HG02610 (cell line): ENCODE data around the gene CTNNAL1.
A peak's percentile ranks its signal among the peaks of the same experiment; 100 is the strongest.
"Not testable (repeated sequence)": the region's sequence is repeated elsewhere in the genome, so short reads cannot be mapped to it uniquely, and the experiment has no call there.

Experiments used
- ATAC-seq: cut with Tn5 transposase; IDR thresholded peaks from one replicate; pipeline ENCODE4 v1.9.1; 2021; ENCODE audit warnings: mild to moderate bottlenecking, moderate library complexity; ENCODE audit not compliant: unreplicated experiment

The CTNNAL1 gene, protein sequence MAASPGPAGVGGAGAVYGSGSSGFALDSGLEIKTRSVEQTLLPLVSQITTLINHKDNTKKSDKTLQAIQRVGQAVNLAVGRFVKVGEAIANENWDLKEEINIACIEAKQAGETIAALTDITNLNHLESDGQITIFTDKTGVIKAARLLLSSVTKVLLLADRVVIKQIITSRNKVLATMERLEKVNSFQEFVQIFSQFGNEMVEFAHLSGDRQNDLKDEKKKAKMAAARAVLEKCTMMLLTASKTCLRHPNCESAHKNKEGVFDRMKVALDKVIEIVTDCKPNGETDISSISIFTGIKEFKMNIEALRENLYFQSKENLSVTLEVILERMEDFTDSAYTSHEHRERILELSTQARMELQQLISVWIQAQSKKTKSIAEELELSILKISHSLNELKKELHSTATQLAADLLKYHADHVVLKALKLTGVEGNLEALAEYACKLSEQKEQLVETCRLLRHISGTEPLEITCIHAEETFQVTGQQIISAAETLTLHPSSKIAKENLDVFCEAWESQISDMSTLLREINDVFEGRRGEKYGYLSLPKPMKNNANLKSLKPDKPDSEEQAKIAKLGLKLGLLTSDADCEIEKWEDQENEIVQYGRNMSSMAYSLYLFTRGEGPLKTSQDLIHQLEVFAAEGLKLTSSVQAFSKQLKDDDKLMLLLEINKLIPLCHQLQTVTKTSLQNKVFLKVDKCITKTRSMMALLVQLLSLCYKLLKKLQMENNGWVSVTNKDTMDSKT

DNA sequence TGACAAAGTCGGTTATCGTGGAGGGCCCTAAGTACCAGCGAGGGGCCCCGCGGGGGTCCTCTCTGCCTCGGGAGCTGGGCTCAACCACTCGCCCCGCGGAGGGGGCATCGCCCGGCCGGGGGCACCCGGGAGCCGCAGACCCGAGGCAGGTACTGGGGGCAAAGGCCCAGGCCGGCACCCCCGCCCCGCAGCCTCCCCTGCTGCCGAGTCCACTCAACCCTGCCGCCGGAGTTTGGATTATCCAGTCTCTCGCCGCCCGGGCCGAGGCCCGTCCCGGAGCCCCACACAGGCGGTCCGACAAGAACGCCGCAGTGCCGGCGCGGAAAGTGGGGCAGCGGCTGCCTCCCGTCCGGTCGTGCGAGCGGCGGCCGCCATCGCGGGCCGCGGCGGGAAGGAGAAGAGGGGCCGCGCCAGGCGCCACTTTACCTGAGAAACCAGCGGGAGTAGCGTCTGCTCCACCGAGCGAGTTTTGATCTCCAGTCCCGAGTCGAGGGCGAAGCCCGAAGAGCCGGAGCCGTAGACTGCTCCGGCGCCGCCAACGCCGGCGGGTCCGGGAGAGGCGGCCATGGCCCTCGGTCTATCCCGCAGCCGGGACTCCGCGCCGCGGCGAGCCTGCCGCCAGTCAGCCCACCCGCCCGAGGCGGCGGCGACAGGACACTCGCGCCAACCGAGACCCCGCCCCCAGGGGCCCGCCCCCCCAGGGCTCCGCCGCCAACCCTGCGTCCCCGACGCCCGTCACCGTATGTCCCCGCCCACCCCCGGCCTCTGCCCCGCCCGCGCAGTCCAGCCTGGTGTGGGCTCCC, at the start of gene CTNNAL1:
Gene CTNNAL1, minus strand, starts transcription at position 624 of the 803 bp plus-strand sequence. Its CDS starts 57 bp downstream, at position 567.
- ATAC-seq = peak; percentile 67

DNA sequence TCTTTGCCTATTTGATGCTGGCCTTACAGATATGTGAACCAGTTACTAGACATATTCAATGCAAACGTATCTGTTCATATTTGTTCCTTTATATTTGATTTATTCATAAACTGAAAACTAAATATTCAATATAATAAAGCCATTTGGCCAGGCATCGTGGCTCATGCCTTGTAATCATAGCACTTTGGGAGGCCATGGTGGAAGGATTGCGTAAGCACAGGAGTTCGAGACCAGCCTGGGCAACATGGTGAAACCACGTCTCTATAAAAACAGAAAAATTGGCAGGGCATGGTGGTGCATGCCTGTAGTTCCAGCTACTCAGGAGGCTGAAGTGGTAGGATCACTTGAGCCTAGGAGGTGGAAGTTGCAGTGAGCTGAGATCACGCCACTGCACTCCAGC, 49.2 kb upstream of the CTNNAL1 start:
- no peak for ATAC-seq

DNA sequence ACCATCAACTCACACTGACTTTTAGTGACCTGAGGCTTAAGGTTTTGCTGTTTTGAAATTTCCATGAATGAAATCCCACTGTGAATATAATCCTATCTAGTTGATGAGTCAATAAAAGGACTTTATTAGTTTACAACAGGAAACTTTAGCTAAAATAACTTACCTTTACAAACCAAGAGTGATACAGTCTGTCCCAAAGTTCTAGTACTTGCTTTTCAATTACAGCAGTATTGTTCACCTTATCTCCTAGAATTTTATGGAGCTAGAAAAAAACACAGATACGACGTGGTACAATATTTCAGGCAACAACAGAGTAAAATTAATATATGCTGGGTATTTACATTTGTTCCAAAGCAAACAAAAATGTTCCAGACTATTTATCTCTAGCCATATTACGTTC, 46.9 kb upstream of the CTNNAL1 start:
- ATAC-seq = no peak

DNA sequence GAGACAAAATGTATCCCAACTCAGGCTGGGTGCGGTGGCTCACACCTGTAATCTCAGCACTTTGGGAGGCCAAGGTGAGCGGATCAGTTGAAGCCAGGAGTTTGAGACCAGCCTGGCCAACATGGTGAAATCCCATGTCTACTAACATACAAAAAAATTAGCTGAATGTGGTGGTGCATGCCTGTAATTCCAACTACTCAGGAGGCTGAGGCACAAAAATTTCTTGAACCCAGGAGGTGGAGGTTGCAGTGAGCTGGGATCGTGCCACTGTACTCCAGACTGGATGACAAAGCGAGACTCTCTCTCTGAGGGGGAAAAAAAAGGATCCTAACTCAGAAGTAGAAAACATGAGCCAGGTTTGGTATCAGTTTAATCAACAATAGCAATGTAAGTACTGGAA, 39.8 kb upstream of the CTNNAL1 start:
- not testable (repeated sequence) for ATAC-seq

DNA sequence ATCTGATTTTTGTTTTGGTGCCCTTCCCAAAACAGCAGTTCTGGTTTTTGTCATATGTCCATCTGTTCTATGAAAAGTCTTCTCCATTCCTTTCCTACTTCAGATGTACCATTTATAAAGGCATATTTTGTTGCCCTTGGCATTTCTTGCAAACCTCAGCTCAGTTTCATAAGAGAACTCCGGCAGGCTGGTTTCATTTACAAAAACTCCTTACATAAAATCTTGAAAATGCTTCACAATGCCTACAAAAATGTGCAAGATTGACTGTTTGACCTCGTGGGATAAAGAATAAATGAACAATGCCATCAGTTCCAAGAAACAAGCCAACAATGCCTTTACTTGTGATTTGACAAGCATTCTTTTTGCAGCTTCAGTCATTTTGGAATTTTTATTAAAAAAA, 39.1 kb upstream of the CTNNAL1 start:
- ATAC-seq = no peak

DNA sequence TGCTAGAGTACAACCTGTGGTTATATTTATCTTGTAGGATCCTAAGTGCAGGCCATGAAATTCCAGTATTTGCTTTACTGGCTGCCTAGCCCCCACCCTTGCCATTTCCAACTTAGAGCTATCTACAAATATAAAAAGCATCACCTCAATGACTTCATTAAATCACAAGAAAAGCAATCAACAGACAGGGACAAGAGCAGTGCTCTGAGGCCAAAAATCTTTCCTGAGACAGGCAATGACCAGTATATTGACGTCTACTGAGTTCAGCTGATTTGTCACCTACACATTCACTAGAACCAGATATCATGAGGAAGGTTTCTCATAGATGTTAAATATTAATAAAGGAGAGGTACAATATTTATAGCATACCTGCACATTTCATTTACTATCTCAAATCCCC, 38.4 kb upstream of the CTNNAL1 start:
- no peak for ATAC-seq

DNA sequence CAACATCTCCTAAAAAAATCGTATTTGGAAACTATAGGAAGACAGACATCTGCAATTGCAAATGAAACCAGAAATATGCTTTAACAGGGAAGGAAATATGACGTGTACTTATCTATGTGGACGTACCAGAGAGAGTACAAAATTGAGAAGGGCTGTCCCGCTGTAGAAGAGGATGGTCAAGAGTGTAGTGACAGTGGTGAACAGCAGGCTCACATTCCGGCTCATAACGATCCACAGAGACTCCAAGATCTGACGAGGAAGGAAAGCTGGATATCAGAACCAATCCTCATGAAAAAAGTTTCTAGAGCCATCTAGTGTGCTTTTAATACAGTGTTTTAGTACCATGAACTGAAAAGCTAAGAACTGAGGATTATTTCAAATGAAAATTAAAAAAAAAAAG, 37.1 kb upstream of the CTNNAL1 start:
- ATAC-seq = no peak

DNA sequence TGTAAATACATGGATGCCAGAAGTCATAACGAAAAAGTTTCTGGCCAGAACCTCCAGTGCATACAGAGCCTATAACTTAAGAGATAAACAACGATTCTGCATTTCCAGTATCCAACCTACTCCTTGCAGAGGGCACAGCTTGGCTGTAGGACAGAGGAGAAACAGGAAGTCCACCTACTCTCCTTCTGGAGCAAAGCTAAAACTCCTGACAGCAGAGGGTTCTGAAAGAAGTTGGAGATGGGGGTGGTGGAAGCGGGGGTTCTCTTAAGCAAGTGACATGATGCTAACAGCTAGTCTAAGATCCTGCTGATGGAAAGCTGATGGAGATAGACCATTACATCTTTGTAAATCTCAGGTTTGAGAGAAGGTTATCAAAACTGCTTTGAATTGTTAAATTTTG, 35.5 kb upstream of the CTNNAL1 start:
- ATAC-seq = no peak

DNA sequence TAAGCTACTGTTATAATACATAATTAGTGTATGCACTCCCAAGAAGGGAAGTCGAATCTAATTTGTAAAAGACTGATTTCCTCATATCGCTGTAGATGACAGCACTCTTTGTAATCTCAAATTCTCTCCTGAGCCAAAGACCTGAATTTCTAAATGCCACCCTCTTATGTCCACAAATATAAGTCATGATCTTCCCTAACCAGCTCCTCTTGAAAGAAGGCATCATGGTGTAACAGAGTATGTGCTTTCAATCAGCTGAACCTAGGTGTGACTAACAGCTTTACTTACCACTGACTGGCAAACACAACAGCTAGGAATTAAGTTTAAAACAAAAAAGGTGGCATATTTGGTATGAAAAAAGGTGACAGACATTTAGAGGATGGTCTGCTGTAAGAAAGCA, 34.0 kb upstream of the CTNNAL1 start:
- no peak for ATAC-seq

DNA sequence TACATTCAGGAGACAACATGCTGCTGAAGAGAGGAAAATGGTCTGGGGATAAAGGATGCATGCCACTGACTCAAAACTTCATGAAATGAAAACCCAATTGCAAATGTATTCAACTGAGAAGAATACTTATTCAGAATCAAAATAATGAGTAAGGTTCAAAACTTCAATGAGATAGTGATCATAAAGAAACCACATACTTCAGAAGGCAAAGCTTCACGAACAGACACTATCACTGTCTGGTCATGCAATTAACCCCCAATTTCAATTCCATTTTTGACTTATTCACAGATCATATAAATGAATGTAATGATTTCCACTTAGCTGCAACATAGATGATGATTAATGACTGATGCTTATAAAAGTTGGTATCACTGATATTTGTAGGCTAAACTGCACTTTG, 33.0 kb upstream of the CTNNAL1 start:
- ATAC-seq = no peak

DNA sequence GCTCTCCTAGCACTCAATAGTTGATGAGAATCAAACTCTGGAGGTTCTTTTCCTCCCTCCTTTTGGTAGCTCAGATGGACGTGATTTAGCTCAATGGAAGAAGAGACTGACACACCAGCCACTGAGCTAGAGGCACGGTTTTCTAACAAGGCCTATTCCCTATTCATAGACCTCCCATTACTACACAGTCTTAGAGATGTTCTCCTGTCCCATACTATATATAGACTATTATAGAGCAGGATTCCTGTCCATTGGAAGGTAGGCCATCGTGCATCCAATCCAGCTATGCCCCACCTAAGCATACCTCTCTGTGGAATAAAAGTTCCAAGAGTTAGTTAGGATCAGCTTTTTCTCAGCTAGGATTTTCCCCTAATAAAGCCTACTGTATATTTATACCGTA, 30.3 kb upstream of the CTNNAL1 start:
- no peak for ATAC-seq

DNA sequence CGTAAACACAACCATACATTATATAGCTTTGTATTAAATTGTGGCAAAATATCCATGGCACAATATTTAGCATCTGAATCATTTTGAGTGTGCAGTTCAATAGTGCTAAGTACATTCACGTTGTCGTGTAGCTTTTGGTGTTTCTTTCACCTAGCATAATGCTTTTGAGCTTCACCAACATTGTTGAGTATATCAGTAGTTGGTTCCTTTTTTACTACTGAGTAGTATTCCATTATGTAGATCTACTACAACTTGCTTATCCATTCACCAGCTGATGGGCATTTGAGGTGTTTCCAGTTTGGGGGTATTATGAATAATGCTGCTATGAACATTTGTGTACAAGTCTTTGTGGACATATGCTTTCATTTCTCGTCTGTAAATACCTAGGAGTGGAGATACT, 27.3 kb upstream of the CTNNAL1 start:
- ATAC-seq = no peak

DNA sequence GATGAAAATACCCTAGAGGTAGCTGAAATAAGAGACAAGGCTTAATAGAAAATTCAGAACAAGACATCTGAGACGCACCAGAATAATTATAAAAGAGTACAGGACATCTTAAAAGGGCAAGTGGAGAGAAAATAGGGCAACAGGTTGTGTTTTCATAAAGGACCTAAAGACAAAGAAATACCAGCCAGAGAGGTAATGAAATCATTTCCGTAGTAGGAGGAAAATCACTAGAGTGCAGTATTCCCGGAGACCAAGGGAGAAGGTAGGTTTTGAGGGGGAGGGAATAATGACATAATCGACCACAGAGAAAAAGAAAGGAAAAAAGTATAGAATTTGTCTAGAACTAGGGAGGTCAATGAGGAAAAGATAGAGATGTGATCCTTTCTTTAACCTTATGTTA, 26.2 kb upstream of the CTNNAL1 start:
- no peak for ATAC-seq

DNA sequence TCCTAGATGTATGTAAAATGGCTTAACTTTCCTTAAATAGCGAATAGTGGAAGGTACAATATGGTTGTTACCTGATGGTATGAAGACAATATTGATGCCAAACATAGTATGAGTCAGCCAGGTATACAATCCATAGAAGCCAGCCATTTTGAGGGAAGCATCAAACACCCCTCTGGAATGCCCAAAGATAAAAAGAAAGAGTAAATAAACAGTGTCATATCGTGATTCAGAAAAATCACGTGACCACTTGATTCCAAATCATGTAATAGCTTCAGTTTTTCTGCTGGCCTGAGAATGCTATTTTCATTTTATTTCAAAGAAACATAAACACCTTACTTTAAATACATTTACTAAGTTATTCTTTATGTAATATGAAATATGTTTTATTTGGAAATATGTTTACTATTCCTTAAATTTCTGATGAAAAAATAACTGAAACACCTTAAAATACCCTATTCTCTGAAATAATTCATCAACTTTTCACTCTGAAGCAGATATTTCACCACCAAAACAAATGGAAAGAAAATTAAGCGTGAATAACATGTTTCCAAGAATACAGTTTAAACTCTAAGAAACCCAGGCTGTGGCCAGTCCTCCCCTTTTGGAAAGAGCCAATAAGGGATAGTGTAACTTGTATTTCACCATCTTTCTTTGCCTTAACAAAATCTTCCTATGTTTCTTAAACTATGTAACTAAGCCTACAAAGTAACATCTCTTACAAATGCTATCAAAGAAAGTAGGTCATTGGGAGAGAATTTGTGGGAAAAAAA, 24.8 kb upstream of the CTNNAL1 start:
- no peak for ATAC-seq

DNA sequence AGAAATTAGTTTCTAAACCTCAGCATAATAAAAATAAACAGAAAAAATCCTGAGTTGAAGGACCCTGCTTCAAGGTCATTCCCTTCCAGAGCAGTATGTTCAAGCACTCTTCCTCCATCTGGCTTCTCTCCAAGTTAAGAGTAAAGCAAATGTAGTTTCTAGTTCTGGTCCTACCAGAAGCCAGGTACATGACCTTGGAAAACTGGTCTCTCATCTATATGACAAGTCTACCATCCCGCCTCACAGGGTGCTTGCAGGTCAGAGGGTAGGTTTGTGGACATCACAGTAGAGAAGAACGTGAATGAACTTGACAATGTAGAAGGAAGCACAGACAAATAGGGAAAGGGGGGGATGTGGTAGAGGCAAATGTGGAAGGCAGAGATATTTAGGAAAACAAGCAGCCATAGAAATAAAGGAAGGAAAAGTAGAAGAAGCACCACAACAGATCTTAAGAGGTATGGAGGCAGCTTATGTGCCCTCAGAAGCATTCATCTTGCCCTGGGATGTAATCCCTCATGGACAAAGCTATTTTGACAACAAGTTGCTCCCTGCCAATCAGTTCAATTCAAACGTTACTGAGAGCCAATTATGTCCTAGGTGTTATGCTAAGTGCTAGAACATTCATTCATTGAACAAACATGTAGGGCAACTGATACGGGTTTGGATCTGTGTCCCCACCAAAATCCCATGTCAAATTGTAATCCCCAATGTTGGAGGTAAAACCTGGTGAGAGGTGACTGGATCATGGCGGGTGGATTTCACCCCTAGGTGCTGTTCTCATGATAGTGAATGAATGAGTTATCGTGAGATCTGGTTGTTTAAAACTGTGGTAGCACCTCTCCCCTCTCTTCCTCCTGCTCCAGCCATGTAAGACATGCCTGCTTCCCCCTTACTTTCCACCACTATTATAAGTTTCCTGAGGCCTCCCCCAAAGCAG, 23.7 kb upstream of the CTNNAL1 start:
- ATAC-seq = no peak

DNA sequence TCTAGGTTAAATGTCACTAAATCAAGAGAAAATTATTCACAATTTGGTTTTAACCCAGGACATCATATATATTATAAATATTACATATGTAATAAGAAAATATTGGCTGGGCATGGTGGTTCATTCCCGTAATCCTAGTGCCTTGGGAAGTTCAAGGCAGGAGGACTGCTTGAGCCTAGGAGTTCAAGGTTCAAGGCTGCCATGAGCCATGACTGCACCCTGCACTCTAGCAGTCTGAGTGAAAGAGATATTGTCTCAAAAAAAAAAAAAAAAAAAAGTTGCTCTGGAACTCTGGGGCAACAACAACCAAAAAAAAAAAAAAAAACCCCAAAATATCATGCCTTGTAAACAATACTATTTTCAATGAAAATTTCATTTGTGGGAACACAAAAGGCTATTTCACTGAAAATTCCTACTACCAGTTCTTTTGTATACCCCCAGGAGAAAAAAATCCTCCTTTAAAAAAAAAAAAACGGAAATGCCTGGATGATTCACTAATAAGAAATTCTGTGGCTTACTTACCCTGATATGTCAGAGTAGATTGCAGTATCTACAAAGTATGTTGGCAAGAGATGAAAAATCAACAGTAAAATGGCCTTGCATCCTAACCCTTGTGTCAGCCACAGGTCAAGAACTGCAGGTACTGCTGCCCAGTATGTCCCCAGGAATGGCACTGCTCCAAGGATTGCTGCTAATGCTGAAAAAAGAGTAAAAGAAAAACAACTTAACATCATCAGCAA, 22.6 kb upstream of the CTNNAL1 start:
- no peak for ATAC-seq

DNA sequence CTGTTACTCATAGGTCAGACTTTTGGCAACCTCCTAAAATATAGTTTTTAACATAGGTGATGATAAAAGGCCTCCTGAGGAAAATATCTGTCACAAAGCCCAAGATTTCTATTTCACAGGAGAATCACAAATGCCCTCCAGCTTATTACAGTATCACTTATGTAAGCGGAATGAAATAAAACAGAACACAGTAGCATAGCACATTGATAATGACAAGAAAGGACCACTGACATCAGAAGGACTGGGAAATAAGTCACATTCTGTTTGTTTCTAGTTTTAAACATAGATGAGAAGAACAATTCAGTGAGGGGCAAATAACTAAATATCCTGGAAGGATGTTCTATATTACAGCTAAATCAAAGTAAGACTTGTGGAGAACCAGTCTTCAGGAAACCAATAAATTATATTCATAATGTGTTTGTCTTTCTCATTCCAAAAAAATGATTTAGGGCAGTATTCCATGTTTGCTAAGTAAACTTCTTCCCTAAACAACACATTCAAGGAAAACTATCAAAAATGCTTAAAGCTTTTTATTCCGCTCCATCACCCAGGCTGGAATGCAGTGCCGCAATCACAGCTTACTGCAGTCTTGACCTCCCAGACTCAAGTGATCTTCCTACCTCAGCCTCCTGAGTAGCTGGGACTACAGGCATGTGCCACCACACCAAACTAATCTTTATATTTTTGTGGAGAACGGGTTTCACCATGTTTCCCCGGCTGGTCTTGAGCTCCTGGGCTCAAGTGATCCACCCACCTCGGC, 20.8 kb upstream of the CTNNAL1 start:
- no peak for ATAC-seq

DNA sequence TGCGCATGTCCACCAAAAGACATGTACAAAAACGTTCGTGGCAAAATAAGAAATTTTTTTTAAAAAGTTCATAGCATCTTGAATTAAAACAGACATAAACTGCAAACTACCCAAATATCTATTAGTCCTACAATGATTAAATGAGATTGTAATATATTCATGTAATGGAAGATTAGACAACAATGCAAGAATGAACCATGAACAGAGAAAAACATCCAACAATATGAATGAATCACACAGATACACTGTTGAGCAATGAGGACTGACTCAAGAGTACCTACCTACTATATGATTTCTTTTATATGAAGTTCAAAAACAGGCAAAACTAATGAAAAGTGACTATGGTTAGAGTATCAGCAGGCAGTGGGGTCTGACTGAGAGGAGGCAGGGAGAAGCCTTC, 17.9 kb upstream of the CTNNAL1 start:
- no peak for ATAC-seq
